GM12878 (cell line): Measurements from ENCODE around the gene WHRN.

Experiments used
- NRF1 ChIP-seq: conservative IDR thresholded peaks from 2 replicates; pipeline ENCODE4 v1.6.1; 2011; ENCODE audit warnings: mild to moderate bottlenecking, low read depth, low read length, improper control_type of control experiment
- TF ChIP-seq, protein P1 (sequence below): IDR thresholded peaks from 2 replicates; pipeline ENCODE4 v1.6.1; 2011; ENCODE audit warnings: borderline replicate concordance, low read depth, mild to moderate bottlenecking, moderate library complexity, low read length; ENCODE audit not compliant: insufficient read depth, poor library complexity, severe bottlenecking

DNA sequence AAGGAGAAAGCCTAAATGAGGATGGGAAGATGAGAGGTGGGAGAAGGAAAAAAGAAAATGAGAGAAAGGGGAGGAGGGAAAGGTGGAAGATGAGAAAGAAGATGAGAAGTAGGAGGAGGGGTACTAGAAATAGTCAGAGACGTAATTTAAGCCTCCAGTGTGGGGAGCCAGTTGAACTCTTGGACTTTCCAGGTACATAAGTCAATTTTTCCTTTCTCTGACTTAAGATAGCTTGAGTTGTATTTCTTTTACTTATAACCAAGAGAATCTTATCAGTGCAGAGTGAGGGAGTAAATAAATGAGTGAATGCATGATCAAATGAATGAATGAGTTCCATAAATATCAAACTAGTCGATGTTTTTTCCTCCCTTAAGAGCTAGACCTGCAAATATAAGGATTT, 21.5 kb upstream of the WHRN start:
- TF ChIP-seq NRF1: no peak
- TF ChIP-seq, protein P1, sequence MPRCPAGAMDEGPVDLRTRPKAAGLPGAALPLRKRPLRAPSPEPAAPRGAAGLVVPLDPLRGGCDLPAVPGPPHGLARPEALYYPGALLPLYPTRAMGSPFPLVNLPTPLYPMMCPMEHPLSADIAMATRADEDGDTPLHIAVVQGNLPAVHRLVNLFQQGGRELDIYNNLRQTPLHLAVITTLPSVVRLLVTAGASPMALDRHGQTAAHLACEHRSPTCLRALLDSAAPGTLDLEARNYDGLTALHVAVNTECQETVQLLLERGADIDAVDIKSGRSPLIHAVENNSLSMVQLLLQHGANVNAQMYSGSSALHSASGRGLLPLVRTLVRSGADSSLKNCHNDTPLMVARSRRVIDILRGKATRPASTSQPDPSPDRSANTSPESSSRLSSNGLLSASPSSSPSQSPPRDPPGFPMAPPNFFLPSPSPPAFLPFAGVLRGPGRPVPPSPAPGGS: no peak
